Measurements from ENCODE around the gene CD9. TPM values are rescaled to one million over a fixed set of nuclear protein-coding genes. Genes with fewer than 3 reads are reported as not detected.

Gene CD9
- total RNA-seq, 6 donors from 2014 or later = 96.4 to 716 (median 484) TPM

- H3K27me3 ChIP-seq = no peaks in the 10 kb centered on the region
- H3K9me3 ChIP-seq = no peaks in the 10 kb centered on the region
- WGBS, 2 donors = 56 to 68% methylated on average over 14 to 21 of the region's 21 CpGs
- DNase-seq (peak; percentile 67 to 76), ATAC-seq (ENCODE audit: low FRiP score in 2 of 2) (peak; percentile 13 to 47)
- TF ChIP-seq EP300 (IDR thresholded peaks at IDR 0.05) (peak in 2 of 4 donors; percentile 37 to 88), POLR2AphosphoS5 (IDR thresholded peaks at IDR 0.05) (peak; percentile 75), CTCF (IDR thresholded peaks at IDR 0.05) (no peak), POLR2A (IDR thresholded peaks at IDR 0.05) (no peak)
- H3K4me1 ChIP-seq = peaks cover 47 to 53% (median 49%) of the 10 kb centered on the region in 4 donors
- H3K4me3 ChIP-seq = no peak overlapping the region
- H3K36me3 ChIP-seq = no peaks in the 10 kb centered on the region
- peak overlapping the region; percentile 60 to 85 (median 82) for H3K27ac ChIP-seq
Measured at GRCh38 chr12:6180268-6181051, 19.7 kb upstream of the CD9 start.

- DNase-seq (no peak), ATAC-seq (ENCODE audit: low FRiP score in 2 of 2) (no peak)
- Histone ChIP-seq H3K36me3 (no peaks in the 10 kb centered on the region), H3K4me1 (peaks cover 47 to 53% (median 49%) of the 10 kb centered on the region in 4 donors), H3K27ac (peak overlapping the region; percentile 60 to 85 (median 82)), H3K9me3 (no peaks in the 10 kb centered on the region), H3K4me3 (no peak overlapping the region), H3K27me3 (no peaks in the 10 kb centered on the region)
- no peak for TF ChIP-seq POLR2AphosphoS5 (IDR thresholded peaks at IDR 0.05)
- TF ChIP-seq CTCF (IDR thresholded peaks at IDR 0.05) = no peak
- TF ChIP-seq EP300 (IDR thresholded peaks at IDR 0.05) = no peak
- TF ChIP-seq POLR2A (IDR thresholded peaks at IDR 0.05) = no peak
- 90 to 100% methylated on average over 1 of the region's 1 CpG for WGBS, 2 donors
Measured at GRCh38 chr12:6181166-6181565, 19.0 kb upstream of the CD9 start.

- WGBS, 2 donors = 48 to 50% methylated on average over 17 of the region's 17 CpGs
- no peak for DNase-seq
Measured at GRCh38 chr12:6181583-6182278, 18.5 kb upstream of the CD9 start.

GRCh38 chr12:6182279-6182898 lies 17.8 kb upstream of the CD9 start:
- Histone ChIP-seq H3K27ac (peak overlapping the region; percentile 60 to 85 (median 82)), H3K36me3 (no peaks in the 10 kb centered on the region), H3K9me3 (no peaks in the 10 kb centered on the region), H3K27me3 (no peaks in the 10 kb centered on the region), H3K4me1 (peaks cover 47 to 53% (median 49%) of the 10 kb centered on the region in 4 donors), H3K4me3 (no peak overlapping the region)
- peak; percentile 17 to 59 for TF ChIP-seq POLR2AphosphoS5 (IDR thresholded peaks at IDR 0.05)
- peak in 1 of 4 donors; percentile 58 for TF ChIP-seq POLR2A (IDR thresholded peaks at IDR 0.05)
- peak in 1 of 4 donors; percentile 19 for TF ChIP-seq EP300 (IDR thresholded peaks at IDR 0.05)
- TF ChIP-seq CTCF (IDR thresholded peaks at IDR 0.05) = no peak
- DNase-seq (peak; percentile 70 to 78), ATAC-seq (ENCODE audit: low FRiP score in 2 of 2) (peak; percentile 60 to 71)
- WGBS, 2 donors = 33 to 52% methylated on average over 10 to 18 of the region's 19 CpGs

More at GRCh38 chr12:6181583-6182278, 18.5 kb upstream of the CD9 start:
- Histone ChIP-seq H3K9me3 (no peaks in the 10 kb centered on the region), H3K27ac (peak overlapping the region; percentile 60 to 85 (median 82)), H3K4me3 (no peak overlapping the region), H3K4me1 (peaks cover 47 to 53% (median 49%) of the 10 kb centered on the region in 4 donors), H3K27me3 (no peaks in the 10 kb centered on the region), H3K36me3 (no peaks in the 10 kb centered on the region)
- no peak for ATAC-seq (ENCODE audit: low FRiP score in 2 of 2)
- TF ChIP-seq EP300 (IDR thresholded peaks at IDR 0.05) = peak in 1 of 4 donors; percentile 40
- no peak for TF ChIP-seq POLR2AphosphoS5 (IDR thresholded peaks at IDR 0.05)
